HG03439 (cell line): ENCODE data around the gene SEC14L1.
"Not testable (repeated sequence)": the region's sequence is repeated elsewhere in the genome, so short reads cannot be mapped to it uniquely, and the experiment has no call there.

Experiments
- ATAC-seq: cut with Tn5 transposase; IDR thresholded peaks from one replicate; pipeline ENCODE4 v1.9.1; 2021; ENCODE audit warnings: mild to moderate bottlenecking, moderate library complexity; ENCODE audit not compliant: unreplicated experiment

SEC14L1 gene

DNA sequence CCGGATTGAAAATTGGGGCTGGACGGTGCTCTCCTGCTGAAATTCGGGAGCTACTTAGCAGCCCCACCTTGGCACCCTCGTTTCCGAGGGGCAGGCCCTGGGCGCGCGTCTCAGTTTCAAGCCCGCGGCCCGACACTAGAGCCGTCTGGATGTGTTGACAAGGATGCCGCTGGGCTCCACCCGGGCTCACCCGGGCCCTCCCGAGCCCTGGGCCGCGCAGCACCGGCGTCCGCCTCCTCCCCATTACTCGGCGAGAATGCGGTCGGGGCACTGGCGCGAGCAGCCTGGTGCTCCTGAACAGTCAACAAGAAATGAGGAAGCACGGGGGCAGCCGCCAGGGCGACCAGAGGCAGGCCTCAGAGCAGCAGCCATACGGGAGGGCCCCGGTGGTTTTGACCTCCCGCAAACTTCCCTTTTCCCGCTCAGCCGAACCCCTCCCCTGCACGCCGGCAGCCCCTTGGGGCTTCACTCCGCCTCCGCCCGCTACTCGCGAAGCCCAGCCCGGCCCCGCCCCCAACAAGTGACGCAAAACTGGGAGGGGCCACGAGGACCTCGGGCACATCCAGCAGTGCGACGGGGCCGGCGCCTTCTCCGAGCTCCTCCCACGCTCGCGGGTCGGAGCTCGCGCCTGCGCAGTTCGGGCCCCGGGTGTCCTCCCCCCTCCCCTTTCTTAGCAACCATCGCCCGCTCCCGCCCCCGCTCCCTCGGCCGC, 447 bp upstream of the SEC14L1 start:
- peak; percentile 83 for ATAC-seq

DNA sequence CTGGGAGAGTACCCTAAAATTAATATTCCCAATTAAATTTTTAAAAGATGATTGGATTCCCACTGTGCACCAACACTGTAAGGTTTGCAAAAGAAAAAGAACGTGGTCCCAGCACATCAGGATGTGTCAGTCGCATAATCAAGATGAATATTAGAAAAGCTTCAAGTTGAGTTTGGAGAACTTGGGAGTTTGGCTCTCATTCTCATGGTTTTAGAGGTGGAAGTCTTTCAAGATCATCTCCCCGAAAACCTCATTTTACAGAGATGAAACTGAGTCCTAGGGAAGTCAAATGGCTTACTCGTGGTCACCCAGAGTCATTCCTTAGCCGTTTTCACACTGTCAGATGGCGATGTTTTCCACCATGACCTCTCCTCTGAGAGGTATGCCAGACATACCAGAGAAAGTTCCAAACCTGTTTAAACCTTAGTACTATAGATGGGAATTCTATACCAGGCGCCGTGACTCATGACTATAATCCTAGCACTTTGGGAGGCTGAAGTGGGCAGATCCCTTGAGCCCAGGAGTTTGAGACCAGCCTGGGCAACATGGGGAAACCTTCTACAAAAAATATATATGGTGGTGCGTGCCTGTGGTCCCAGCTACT, 1.2 kb downstream of the SEC14L1 start:
- no peak for ATAC-seq

DNA sequence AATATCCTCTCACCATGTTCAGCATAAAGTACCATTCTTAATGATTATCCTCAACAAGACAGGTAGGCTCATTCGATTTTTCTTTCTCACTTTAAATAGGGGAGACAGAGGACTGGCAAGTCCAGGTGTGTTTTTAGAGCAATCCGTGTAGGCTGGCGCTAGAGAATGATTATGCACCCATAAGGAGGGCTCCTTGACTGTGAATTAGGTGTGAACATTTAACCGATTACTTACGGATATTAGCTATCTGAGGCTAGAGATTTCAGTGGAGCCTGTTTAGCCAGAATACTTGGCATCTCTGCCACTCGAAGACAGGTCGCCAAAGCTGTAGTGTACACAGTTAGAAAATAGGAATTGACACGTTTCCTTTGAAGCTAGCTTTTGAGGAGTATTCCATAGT, 1.9 kb downstream of the SEC14L1 start:
- no peak for ATAC-seq

GRCh38 chr17:77143306-77143705, 2.5 kb downstream of the SEC14L1 start:
- no peak for ATAC-seq

DNA sequence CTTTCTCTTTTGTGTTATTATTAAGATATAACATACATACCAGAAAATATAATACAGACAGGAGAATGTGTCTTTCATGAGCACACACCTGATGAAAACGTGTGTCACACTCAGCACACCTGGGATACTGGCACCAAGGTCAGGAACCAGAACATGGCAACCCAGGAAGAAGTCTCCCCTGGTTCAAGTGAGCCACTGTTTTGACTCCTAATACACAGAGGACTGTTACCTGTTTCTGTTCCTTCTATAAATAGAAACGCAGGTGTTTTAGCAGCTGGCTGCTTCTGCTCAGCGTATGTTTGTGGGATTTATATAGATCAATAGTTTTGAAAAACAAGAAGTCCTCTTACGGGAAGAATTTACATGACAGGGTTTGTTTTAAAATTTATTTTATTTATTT, 3.5 kb downstream of the SEC14L1 start:
- ATAC-seq: no peak

GRCh38 chr17:77145224-77145611, 4.4 kb downstream of the SEC14L1 start:
- no peak for ATAC-seq

DNA sequence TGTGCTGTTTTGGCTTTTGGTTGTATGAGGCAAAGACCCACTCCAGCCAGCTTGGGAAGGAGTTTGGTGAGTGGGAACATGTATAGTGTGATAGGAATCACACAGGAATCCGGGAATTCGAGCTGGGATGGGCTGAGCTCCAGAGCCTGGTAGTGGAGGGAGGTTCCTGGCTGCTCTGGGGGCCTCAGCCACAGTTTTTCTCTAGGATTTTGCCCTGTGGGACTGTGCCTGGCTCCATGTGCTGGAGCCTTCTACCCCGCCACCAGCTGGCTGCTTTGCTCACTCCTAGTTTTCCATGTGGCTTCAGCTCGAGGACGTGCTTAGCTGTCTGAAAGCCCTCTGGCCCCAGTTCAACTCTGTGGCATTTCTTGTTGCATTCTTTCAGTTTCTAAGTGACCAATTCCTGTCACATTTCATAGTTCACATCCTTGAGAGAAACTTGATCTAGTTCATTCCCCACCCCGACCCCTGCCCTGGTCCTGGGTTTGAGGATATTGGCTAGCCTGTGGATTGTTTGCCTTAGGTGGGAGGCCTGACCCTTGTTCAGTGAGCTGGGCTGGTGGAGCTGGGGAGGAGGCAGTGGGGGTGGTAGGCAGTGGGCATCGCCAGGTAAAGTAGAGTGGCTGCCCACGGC, 5.0 kb downstream of the SEC14L1 start:
- peak; percentile 29 for ATAC-seq

DNA sequence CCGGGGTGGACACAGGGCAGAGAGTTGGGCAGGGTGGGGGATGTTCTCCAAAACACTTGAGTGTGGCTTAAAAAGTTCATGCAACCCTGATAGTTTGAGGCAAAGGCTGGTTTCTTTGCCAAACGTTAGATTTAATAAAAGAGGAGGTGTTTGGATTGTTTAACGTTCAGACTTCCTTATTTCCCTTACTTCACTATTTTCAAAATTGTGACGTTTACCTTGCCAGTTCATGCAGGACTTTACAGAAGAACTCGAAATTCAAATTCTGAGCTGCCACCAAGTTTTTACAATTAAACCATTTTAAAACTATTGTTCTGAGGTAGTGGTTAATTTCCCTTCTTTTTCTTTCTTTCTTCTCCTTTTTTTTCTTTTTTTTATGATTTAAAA, 5.5 kb downstream of the SEC14L1 start:
- ATAC-seq: no peak

DNA sequence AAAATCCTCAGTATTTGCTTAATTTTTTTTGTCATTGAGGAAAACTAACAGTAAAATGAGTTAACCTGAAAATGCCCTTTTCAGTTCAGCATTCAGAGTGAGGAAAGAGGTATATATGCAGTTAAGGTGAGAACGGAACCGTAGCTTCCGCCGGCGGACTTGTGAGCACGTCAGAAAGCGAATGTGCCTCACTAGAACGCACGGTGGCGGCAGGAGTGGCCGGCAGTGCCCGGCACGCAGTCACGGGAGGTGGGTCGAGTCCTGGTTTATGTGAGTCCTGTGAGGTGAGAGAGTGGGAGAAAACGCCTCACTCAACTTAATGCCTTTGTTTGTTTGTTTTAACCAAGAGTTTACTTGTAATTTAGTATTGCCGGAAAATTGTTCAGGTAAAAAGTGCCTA, 6.1 kb downstream of the SEC14L1 start:
- no peak for ATAC-seq

- ATAC-seq: peak; percentile 50
Observed at GRCh38 chr17:77147357-77147801, 6.6 kb downstream of the SEC14L1 start.

DNA sequence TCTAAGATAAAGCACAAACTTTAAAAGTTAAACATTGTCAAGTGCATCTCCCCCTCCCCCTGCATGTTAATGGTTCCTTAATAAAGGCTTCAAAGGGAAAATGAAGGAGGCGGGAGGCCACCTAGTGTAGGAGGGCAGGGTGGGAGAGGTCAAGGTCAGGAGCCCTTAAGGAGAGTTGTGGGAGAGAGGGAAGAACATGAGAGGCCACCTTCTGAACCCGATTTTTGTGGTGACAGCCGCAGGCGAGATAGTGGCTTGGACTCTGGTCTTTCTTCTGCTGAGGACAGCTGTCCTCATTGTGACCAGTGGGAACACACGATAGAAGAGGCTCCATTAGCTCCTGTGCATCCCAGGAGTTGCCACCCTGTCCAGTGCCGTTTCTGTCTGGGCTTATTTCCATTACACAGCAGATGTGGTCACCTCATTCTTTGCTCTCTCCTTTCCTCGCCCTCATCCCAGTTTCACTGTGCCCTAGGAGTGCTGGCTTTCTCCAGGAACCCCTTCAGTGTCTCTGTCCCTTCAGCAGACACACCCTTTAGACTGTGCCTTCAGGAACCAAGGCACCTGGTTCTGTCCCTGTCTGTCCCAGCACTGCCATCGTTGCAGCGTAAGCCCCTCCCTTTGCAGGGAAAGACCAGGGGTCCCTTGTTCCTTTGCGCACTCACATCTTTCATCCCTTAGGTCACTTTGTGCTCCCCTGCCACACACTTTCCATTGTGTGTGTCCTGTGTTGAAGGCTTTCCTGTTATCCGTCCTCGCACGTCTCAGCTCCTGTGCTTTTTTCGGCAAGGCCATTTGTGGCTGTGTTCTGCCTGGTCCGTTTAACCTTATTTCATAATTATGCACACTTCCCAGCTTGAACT, 7.5 kb downstream of the SEC14L1 start:
- ATAC-seq: no peak

GRCh38 chr17:77148940-77149510, 8.3 kb downstream of the SEC14L1 start:
- ATAC-seq: no peak

GRCh38 chr17:77150196-77150595, 9.4 kb downstream of the SEC14L1 start:
- ATAC-seq: no peak

DNA sequence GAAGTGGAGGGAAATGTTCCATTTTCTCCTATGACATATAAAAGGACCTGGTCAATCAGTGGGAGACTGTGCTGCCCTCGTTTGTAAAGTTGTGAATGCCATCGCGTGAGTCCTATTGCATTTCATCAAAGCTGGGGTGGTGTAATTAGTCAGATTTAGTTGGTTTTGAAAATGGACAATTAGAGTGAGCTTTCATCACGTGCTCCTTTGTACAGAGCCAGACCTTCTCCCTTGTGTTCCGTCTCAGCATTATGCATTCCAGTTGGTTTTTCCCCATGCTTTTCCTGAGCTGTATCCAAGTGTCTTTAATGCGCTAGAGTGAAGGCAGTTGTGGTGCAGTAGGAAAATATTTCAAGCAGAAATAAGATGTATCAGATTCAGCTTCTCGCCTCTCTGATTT, 10.4 kb downstream of the SEC14L1 start:
- no peak for ATAC-seq

GRCh38 chr17:77152056-77152455, 11.3 kb downstream of the SEC14L1 start:
- not testable (repeated sequence) for ATAC-seq

DNA sequence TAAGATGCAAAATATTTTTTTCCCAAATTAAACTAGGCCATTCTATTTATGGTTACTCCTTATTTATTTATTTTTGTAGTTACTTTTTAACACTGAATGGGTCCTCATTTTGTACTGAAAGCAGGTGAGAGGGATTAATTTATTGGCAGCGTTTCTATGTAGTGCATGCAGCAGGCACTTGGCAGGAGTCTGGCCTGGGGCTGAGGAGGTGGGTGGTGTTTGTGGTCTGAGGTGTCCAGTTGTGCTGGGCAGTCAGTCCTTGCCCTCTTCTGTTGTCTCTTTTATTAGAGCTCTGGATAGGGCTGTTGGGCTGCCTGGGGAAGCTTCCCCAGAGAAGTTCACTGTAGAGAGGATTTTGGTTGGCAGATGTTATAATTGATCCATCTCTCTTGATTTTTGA, 12.7 kb downstream of the SEC14L1 start:
- no peak for ATAC-seq

DNA sequence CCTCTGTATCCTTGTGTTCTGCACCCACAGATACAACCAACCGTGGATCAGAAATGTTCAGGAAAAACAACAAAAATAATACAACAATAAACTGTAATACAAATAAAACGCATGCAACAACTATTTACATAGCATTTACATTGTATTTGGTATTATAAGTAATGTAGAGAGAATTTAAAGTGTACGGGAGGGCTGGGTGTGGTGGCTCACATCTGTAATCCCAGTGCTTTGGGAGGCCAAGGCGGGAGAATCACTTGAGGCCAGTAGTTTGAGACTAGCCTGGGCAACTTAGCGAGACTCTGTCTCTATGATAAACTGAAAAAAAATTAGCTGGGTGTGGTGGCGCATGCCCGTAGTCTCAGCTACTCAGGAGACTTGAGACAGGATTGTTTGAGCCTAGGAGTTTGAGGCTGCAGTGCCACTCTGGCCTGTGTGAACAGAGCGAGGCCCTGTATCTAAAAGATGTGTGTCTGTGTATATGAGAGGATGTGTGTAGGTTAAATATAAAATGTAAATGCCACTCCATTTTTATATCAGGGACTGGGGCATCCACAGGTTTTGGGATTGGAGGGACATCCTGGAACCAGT, 13.3 kb downstream of the SEC14L1 start:
- ATAC-seq: no peak

DNA sequence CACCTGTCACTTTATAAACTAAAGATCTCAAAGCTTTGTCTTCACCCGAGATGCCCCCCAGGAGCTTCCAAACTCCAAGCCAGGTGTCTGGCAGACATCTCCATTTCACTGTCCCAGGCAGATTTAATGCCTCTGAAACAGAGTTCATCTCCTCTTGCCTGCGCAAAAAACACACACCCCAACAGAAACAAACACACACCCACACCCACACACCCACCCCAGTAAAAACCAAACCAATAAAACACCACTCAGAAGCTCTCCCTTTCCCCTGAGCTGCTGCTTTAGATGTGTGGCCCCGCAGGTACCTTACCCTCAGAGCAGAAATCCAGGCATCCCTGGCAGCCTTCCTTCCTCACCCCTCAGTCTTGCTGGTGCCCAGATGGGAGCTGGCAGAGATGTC, 14.4 kb downstream of the SEC14L1 start:
- ATAC-seq: no peak

DNA sequence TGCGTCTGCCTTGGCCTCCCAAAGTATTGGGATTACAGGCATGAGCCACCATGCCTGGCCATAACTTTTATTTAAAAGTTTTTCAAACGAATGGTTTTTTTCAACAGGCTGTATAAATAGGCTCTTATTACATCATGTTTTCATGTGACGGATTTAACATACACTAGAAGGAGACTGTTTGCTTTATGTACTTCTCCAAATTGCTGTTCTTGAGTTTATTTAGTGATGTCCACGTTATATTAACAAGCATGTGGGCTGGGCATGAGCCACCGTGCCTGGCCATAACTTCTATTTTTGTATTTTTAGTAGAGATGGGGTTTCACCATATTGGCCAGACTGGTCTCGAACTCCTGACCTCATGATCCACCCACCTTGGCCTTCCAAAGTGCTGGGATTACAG, 17.0 kb downstream of the SEC14L1 start:
- not testable (repeated sequence) for ATAC-seq

GRCh38 chr17:77160091-77160874, 19.5 kb downstream of the SEC14L1 start:
- ATAC-seq: no peak
